ENCODE results near the gene LRRN2. TPM values are rescaled to one million over a fixed set of nuclear protein-coding genes. Genes with fewer than 3 reads are reported as not detected.
A peak's percentile ranks its signal among the peaks of the same experiment; 100 is the strongest.

Gene LRRN2
- total RNA-seq, 2 donors from 2014 or later, result not detected

- Mint-ChIP-seq H3K36me3 (ENCODE audit: low read depth) (no peaks in the 10 kb centered on the region), H3K27ac (no peak overlapping the region), H3K27me3 (no peaks in the 10 kb centered on the region), H3K4me1 (no peaks in the 10 kb centered on the region), H3K4me3 (no peak overlapping the region)
- DNase-seq (no peak), ATAC-seq (no peak)
- no peaks in the 10 kb centered on the region for H3K9me3 ChIP-seq (ENCODE audit: control insufficient read depth, low read length, poor library complexity, severe bottlenecking)
Observed at GRCh38 chr1:204619721-204620120, 65.8 kb downstream of the LRRN2 start.

GRCh38 chr1:204618148-204618760 lies 67.3 kb downstream of the LRRN2 start:
- no peak overlapping the region for H3K27ac Mint-ChIP-seq

GRCh38 chr1:204617256-204618147 lies 68.0 kb downstream of the LRRN2 start:
- no peak for DNase-seq
- peaks cover under 1% of the 10 kb centered on the region for H3K27me3 Mint-ChIP-seq
- H3K4me1 Mint-ChIP-seq, result no peaks in the 10 kb centered on the region
- ATAC-seq, result no peak
- H3K4me3 Mint-ChIP-seq, result no peak overlapping the region
- no peaks in the 10 kb centered on the region for H3K36me3 Mint-ChIP-seq (ENCODE audit: low read depth)
- no peaks in the 10 kb centered on the region for H3K9me3 ChIP-seq (ENCODE audit: control insufficient read depth, low read length, poor library complexity, severe bottlenecking)
- H3K27ac Mint-ChIP-seq, result peak overlapping the region; percentile 16

More at GRCh38 chr1:204618148-204618760, 67.3 kb downstream of the LRRN2 start:
- Mint-ChIP-seq H3K27me3 (no peaks in the 10 kb centered on the region), H3K4me1 (no peaks in the 10 kb centered on the region), H3K4me3 (no peak overlapping the region), H3K36me3 (ENCODE audit: low read depth) (no peaks in the 10 kb centered on the region)
- H3K9me3 ChIP-seq (ENCODE audit: control insufficient read depth, low read length, poor library complexity, severe bottlenecking), result no peaks in the 10 kb centered on the region
- DNase-seq (no peak), ATAC-seq (no peak)

- H3K36me3 Mint-ChIP-seq (ENCODE audit: low read depth), result peaks cover 2% of the 10 kb centered on the region
- H3K4me1 Mint-ChIP-seq, result no peaks in the 10 kb centered on the region
- H3K27ac Mint-ChIP-seq, result no peak overlapping the region
- no peaks in the 10 kb centered on the region for H3K9me3 ChIP-seq (ENCODE audit: control insufficient read depth, low read length, poor library complexity, severe bottlenecking)
- H3K27me3 Mint-ChIP-seq, result peaks cover 6% of the 10 kb centered on the region
- ATAC-seq (no peak), DNase-seq (no peak)
- peak overlapping the region; percentile 25 for H3K4me3 Mint-ChIP-seq
Observed at GRCh38 chr1:204616641-204617040, 68.9 kb downstream of the LRRN2 start.

GRCh38 chr1:204615881-204616280 lies 69.7 kb downstream of the LRRN2 start:
- no peak for ATAC-seq
- no peak for DNase-seq
- Mint-ChIP-seq H3K4me3 (no peak overlapping the region), H3K27ac (no peak overlapping the region), H3K36me3 (ENCODE audit: low read depth) (peaks cover 2% of the 10 kb centered on the region), H3K4me1 (no peaks in the 10 kb centered on the region), H3K27me3 (peaks cover 6% of the 10 kb centered on the region)
- H3K9me3 ChIP-seq (ENCODE audit: control insufficient read depth, low read length, poor library complexity, severe bottlenecking), result no peaks in the 10 kb centered on the region

- no peak for ATAC-seq
- Mint-ChIP-seq H3K27ac (no peak overlapping the region), H3K4me3 (no peak overlapping the region), H3K4me1 (no peaks in the 10 kb centered on the region), H3K36me3 (ENCODE audit: low read depth) (peaks cover 7% of the 10 kb centered on the region), H3K27me3 (peaks cover 12% of the 10 kb centered on the region)
- DNase-seq, result no peak
- H3K9me3 ChIP-seq (ENCODE audit: control insufficient read depth, low read length, poor library complexity, severe bottlenecking), result no peaks in the 10 kb centered on the region
Observed at GRCh38 chr1:204613636-204614035, 71.9 kb downstream of the LRRN2 start.

- Mint-ChIP-seq H3K4me1 (peaks cover 2% of the 10 kb centered on the region), H3K27me3 (peaks cover 20% of the 10 kb centered on the region), H3K4me3 (no peak overlapping the region), H3K27ac (no peak overlapping the region), H3K36me3 (ENCODE audit: low read depth) (peaks cover 7% of the 10 kb centered on the region)
- DNase-seq (no peak), ATAC-seq (no peak)
- no peaks in the 10 kb centered on the region for H3K9me3 ChIP-seq (ENCODE audit: control insufficient read depth, low read length, poor library complexity, severe bottlenecking)
Observed at GRCh38 chr1:204612326-204612725, 73.2 kb downstream of the LRRN2 start.

- Mint-ChIP-seq H3K27ac (no peak overlapping the region), H3K4me1 (peaks cover 2% of the 10 kb centered on the region), H3K36me3 (ENCODE audit: low read depth) (peaks cover 7% of the 10 kb centered on the region), H3K4me3 (no peak overlapping the region), H3K27me3 (peaks cover 26% of the 10 kb centered on the region)
- ATAC-seq (no peak), DNase-seq (no peak)
- no peaks in the 10 kb centered on the region for H3K9me3 ChIP-seq (ENCODE audit: control insufficient read depth, low read length, poor library complexity, severe bottlenecking)
Observed at GRCh38 chr1:204611036-204611435, 74.5 kb downstream of the LRRN2 start.

- H3K27me3 Mint-ChIP-seq, result peaks cover 31% of the 10 kb centered on the region
- no peak for DNase-seq
- no peak overlapping the region for H3K27ac Mint-ChIP-seq
- H3K9me3 ChIP-seq (ENCODE audit: control insufficient read depth, low read length, poor library complexity, severe bottlenecking), result no peaks in the 10 kb centered on the region
- ATAC-seq, result no peak
- H3K4me3 Mint-ChIP-seq, result peak overlapping the region; percentile 22
- peaks cover 7% of the 10 kb centered on the region for H3K36me3 Mint-ChIP-seq (ENCODE audit: low read depth)
- peaks cover 2% of the 10 kb centered on the region for H3K4me1 Mint-ChIP-seq
Observed at GRCh38 chr1:204607910-204608309, 77.6 kb downstream of the LRRN2 start.

GRCh38 chr1:204605791-204606190 lies 79.7 kb downstream of the LRRN2 start:
- H3K27me3 Mint-ChIP-seq, result peaks cover 25% of the 10 kb centered on the region
- DNase-seq (no peak), ATAC-seq (no peak)
- H3K36me3 Mint-ChIP-seq (ENCODE audit: low read depth), result peaks cover 4% of the 10 kb centered on the region
- no peaks in the 10 kb centered on the region for H3K9me3 ChIP-seq (ENCODE audit: control insufficient read depth, low read length, poor library complexity, severe bottlenecking)
- H3K27ac Mint-ChIP-seq, result no peak overlapping the region
- peaks cover 2% of the 10 kb centered on the region for H3K4me1 Mint-ChIP-seq
- H3K4me3 Mint-ChIP-seq, result no peak overlapping the region

GRCh38 chr1:204602871-204603542 lies 82.5 kb downstream of the LRRN2 start:
- no peaks in the 10 kb centered on the region for H3K36me3 Mint-ChIP-seq (ENCODE audit: low read depth)
- H3K9me3 ChIP-seq (ENCODE audit: control insufficient read depth, low read length, poor library complexity, severe bottlenecking), result no peaks in the 10 kb centered on the region
- no peak overlapping the region for H3K27ac Mint-ChIP-seq
- ATAC-seq (no peak), DNase-seq (no peak)
- no peak overlapping the region for H3K4me3 Mint-ChIP-seq
- peaks cover 2% of the 10 kb centered on the region for H3K4me1 Mint-ChIP-seq
- peaks cover 22% of the 10 kb centered on the region for H3K27me3 Mint-ChIP-seq

GRCh38 chr1:204602111-204602579 lies 83.4 kb downstream of the LRRN2 start:
- H3K36me3 Mint-ChIP-seq (ENCODE audit: low read depth), result no peaks in the 10 kb centered on the region
- H3K4me3 Mint-ChIP-seq, result no peak overlapping the region

GRCh38 chr1:204600968-204601367 lies 84.6 kb downstream of the LRRN2 start:
- H3K36me3 Mint-ChIP-seq (ENCODE audit: low read depth), result peaks cover 2% of the 10 kb centered on the region
- no peaks in the 10 kb centered on the region for H3K4me1 Mint-ChIP-seq
- H3K9me3 ChIP-seq (ENCODE audit: control insufficient read depth, low read length, poor library complexity, severe bottlenecking), result no peaks in the 10 kb centered on the region
- peaks cover 10% of the 10 kb centered on the region for H3K27me3 Mint-ChIP-seq
- H3K4me3 Mint-ChIP-seq, result no peak overlapping the region
- no peak for DNase-seq
- H3K27ac Mint-ChIP-seq, result no peak overlapping the region
- no peak for ATAC-seq

More at GRCh38 chr1:204602111-204602579, 83.4 kb downstream of the LRRN2 start:
- DNase-seq, result no peak
- H3K27ac Mint-ChIP-seq, result no peak overlapping the region
- ATAC-seq, result no peak
- no peaks in the 10 kb centered on the region for H3K4me1 Mint-ChIP-seq
- H3K27me3 Mint-ChIP-seq, result peaks cover 14% of the 10 kb centered on the region
- H3K9me3 ChIP-seq (ENCODE audit: control insufficient read depth, low read length, poor library complexity, severe bottlenecking), result no peaks in the 10 kb centered on the region
